Sigmoid colon (tissue), 7 donors: ENCODE measurements around the gene PUDP. TPM values are rescaled to one million over a fixed set of nuclear protein-coding genes. Genes with fewer than 3 reads are reported as not detected.

Source experiments
- DNase-seq: peaks from one replicate; pipeline ENCODE4 v3.0.0-alpha.2; 2019
- H3K27ac ChIP-seq, 4 donors: fragments of 200-600 bp; sonication (generic); one replicate each; pipeline ENCODE4 v1.5.1; 2016 to 2019; ENCODE audit warnings: mild to moderate bottlenecking in 1 of 4
- H3K27me3 ChIP-seq, 3 donors: fragments of 200-600 bp; sonication (generic); one replicate each; pipeline ENCODE4 v1.5.1; 2019; ENCODE audit warnings: mild to moderate bottlenecking in 1 of 3
- H3K36me3 ChIP-seq, 4 donors: fragments of 200-600 bp; sonication (generic); one replicate each; pipeline ENCODE4 v1.5.1; 2016 to 2019
- H3K4me1 ChIP-seq, 4 donors: fragments of 200-600 bp; sonication (generic); one replicate each; pipeline ENCODE4 v1.5.1; 2017 to 2019
- H3K4me3 ChIP-seq, 4 donors: fragments of 200-600 bp; sonication (generic); one replicate each; pipeline ENCODE4 v1.5.1; 2017 to 2019; ENCODE audit warnings: mild to moderate bottlenecking in 2 of 4, moderate library complexity in 1 of 4
- H3K9me3 ChIP-seq, 4 donors: fragments of 200-600 bp in 3 of 4; sonication (generic) in 3 of 4; one replicate each; pipeline versions ENCODE4 v1.5.1 to v1.6.1; 2013 to 2019
- EP300 ChIP-seq, 4 donors: sonication (generic); formaldehyde crosslinking; IDR thresholded peaks; one replicate each; pipeline ENCODE4 v1.6.1; 2017; ENCODE audit warnings: antibody characterized with exemption in 4 of 4
- POLR2A ChIP-seq, 2 donors: fragments of 450-650 bp; IDR thresholded peaks; one replicate each; pipeline ENCODE4 v1.6.1; 2016; ENCODE audit warnings: antibody characterized with exemption in 2 of 2, mild to moderate bottlenecking in 2 of 2, moderate library complexity in 2 of 2
- POLR2AphosphoS5 ChIP-seq, 4 donors: sonication (generic); formaldehyde crosslinking; IDR thresholded peaks; one replicate each; pipeline ENCODE4 v1.6.1; 2017; ENCODE audit warnings: antibody characterized with exemption in 4 of 4
- WGBS, 2 donors: extraction: QIAGEN DNeasy Blood & Tissue Kit; methylation state at CpG; one replicate each; pipeline ENCODE4 v1.1.7; 2013; 5-methylcytosine and 5-hydroxymethylcytosine counted together
- intact Hi-C: fragments of 100-400 bp; cut with DNase I; formaldehyde crosslinking; loops from one replicate; pipeline ENCODE4 v1.15.1; 2023
- polyA plus RNA-seq, 3 donors: library from polyadenylated mRNA; stranded (reverse); fragments of 200-250 nt; gene quantifications; one replicate each; pipeline ENCODE4 v1.2.3, GENCODE V29; 2013
- total RNA-seq, 4 donors: library from RNA; depleted of rRNA; stranded (reverse); fragments of >200 nt; gene quantifications; one replicate each; pipeline ENCODE4 v1.1.0, GENCODE V29; 2016
- TF ChIP-seq, protein P1 (sequence below), 4 experiments: fragments of 450-650 bp in 3 of 4; fragments of 200-600 bp in 1 of 4; IDR thresholded peaks; one replicate each; pipeline ENCODE4 v1.5.1; 2016 to 2019; ENCODE audit warnings: antibody characterized with exemption in 4 of 4, mild to moderate bottlenecking in 3 of 4, moderate library complexity in 2 of 4
- donor health status: healthy with polysubstance abuse.
- donor health status: Bipolar disorder and iron deficiency.
- donor health status: healthy.

The PUDP gene
- total and polyA plus RNA-seq, 7 donors: 6.9 to 29.4 (median 17.2) TPM

DNA sequence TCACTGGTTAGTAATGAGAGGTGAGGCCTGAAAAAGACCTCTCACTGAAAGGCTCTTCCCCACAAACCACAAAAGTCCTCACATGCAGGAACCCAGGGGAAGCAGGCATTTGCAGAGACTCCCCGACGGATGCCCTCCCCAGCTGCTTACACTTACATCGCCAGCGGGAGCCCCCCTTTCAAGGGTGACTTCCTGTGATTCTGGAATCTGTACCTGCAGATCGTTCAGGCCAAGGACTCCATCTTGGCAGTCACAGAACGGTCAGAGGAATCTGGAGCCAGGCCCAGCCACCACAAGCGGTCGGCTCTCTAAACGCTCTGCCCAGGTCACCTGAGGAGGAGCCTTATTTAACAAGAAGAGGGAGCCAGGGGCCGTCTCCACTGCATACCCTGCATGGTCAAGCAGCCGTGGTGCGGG is 71.7 kb downstream of the PUDP start:
- no peaks in the 10 kb centered on the region for H3K9me3 ChIP-seq
- no peak overlapping the region for H3K4me3 ChIP-seq
- intact Hi-C loops: no loop called here
- WGBS, 2 donors: 65 to 93% methylated on average over 12 of the region's 12 CpGs
- no peaks in the 10 kb centered on the region for H3K4me1 ChIP-seq
- H3K27me3 ChIP-seq: no peaks in the 10 kb centered on the region
- H3K36me3 ChIP-seq: no peaks in the 10 kb centered on the region
- TF ChIP-seq POLR2AphosphoS5 (IDR thresholded peaks at IDR 0.05) (no peak), POLR2A (IDR thresholded peaks at IDR 0.05) (no peak), EP300 (IDR thresholded peaks at IDR 0.05) (no peak)
- TF ChIP-seq, protein P1, sequence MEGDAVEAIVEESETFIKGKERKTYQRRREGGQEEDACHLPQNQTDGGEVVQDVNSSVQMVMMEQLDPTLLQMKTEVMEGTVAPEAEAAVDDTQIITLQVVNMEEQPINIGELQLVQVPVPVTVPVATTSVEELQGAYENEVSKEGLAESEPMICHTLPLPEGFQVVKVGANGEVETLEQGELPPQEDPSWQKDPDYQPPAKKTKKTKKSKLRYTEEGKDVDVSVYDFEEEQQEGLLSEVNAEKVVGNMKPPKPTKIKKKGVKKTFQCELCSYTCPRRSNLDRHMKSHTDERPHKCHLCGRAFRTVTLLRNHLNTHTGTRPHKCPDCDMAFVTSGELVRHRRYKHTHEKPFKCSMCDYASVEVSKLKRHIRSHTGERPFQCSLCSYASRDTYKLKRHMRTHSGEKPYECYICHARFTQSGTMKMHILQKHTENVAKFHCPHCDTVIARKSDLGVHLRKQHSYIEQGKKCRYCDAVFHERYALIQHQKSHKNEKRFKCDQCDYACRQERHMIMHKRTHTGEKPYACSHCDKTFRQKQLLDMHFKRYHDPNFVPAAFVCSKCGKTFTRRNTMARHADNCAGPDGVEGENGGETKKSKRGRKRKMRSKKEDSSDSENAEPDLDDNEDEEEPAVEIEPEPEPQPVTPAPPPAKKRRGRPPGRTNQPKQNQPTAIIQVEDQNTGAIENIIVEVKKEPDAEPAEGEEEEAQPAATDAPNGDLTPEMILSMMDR (IDR thresholded peaks at IDR 0.05): no peak
- DNase-seq: no peak
- no peak overlapping the region for H3K27ac ChIP-seq

DNA sequence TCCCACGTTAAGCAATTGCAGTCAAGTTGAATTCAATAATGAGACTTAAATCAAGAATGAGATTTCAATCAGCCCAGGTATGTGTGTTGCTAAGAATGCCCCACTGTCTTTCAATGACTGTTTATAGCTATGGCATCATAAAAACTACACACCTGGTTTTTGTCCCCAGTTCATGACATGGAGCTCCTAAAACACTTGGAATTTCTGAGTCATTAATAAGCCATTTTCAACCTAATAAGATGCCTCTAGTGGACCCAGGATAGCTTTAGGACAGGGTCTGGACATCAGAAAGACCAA is 73.1 kb downstream of the PUDP start:
- Histone ChIP-seq H3K4me3 (no peak overlapping the region), H3K9me3 (no peaks in the 10 kb centered on the region), H3K27ac (no peak overlapping the region), H3K4me1 (no peaks in the 10 kb centered on the region), H3K27me3 (no peaks in the 10 kb centered on the region), H3K36me3 (no peaks in the 10 kb centered on the region)
- DNase-seq: no peak
- 10 to 67% methylated on average over 1 of the region's 1 CpG for WGBS, 2 donors
- TF ChIP-seq POLR2A (IDR thresholded peaks at IDR 0.05) (no peak), EP300 (IDR thresholded peaks at IDR 0.05) (no peak), POLR2AphosphoS5 (IDR thresholded peaks at IDR 0.05) (no peak)
- TF ChIP-seq, protein P1 (IDR thresholded peaks at IDR 0.05): no peak
- intact Hi-C loops: no loop called here

DNA sequence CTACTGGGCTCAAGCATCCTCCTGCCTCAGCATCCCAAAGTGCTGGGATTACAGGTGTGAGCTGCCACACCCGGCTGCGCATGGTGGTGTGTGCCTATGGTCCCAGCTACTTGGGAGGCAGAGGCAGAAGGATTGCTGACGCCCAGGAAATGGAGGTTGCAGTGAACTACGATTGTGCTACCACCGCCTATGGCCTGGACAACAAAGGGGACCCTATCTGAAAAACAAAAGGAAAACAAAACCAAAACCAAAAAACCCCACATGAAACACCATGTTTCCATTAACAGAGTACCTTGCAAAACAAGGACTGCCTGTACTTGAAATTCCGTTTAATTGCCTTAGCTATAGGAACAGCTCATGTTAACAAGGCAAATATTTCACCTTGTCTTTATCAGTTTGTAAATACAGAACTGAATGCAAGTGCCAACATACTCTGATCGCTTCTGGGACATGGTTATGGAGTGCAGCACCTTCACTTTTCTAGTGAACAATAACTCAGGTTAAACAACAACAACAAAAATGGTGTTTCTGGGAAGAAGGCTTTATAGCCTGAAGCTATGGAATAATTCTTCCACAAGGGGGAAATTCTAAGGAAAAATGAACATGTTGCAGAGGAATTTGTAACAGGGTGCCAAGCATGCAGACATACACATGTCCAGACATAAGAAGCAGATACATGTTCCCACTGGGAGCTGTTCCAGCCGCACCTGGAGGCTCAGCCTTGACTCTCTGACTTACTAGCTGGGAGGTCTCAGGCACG is 73.6 kb downstream of the PUDP start:
- 21 to 66% methylated on average over 9 of the region's 9 CpGs for WGBS, 2 donors
- Histone ChIP-seq H3K4me1 (no peaks in the 10 kb centered on the region), H3K9me3 (no peaks in the 10 kb centered on the region), H3K27me3 (no peaks in the 10 kb centered on the region), H3K4me3 (no peak overlapping the region), H3K36me3 (no peaks in the 10 kb centered on the region), H3K27ac (no peak overlapping the region)
- TF ChIP-seq POLR2AphosphoS5 (IDR thresholded peaks at IDR 0.05) (no peak), EP300 (IDR thresholded peaks at IDR 0.05) (no peak)
- intact Hi-C loops: no loop called here
- DNase-seq: no peak

DNA sequence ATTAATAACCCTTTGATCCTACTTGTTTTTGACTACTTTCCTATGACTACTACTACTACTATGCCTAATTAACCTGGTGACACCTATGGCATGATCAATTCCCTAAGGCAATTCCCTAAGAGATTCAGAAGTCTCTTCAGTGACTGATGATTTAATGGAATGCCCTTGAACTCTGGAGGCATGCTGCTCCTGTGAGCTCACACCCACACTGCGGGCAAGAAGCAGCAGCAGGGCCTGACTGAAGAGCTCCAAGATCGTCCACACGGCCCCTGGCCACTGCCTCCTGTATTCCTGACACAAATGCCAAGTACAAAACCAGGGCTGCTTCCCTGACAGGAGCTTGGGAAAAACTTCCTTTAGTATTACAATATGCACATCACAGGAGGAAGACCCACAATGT is 74.6 kb downstream of the PUDP start:
- Histone ChIP-seq H3K27ac (no peak overlapping the region), H3K4me3 (no peak overlapping the region), H3K4me1 (no peaks in the 10 kb centered on the region), H3K9me3 (no peaks in the 10 kb centered on the region), H3K36me3 (no peaks in the 10 kb centered on the region), H3K27me3 (no peaks in the 10 kb centered on the region)
- TF ChIP-seq EP300 (IDR thresholded peaks at IDR 0.05) (no peak), POLR2AphosphoS5 (IDR thresholded peaks at IDR 0.05) (no peak), POLR2A (IDR thresholded peaks at IDR 0.05) (no peak)
- TF ChIP-seq, protein P1 (IDR thresholded peaks at IDR 0.05): no peak
- DNase-seq: no peak
- intact Hi-C loops: no loop called here
- WGBS, 2 donors: 78 to 86% methylated on average over 3 of the region's 3 CpGs

DNA sequence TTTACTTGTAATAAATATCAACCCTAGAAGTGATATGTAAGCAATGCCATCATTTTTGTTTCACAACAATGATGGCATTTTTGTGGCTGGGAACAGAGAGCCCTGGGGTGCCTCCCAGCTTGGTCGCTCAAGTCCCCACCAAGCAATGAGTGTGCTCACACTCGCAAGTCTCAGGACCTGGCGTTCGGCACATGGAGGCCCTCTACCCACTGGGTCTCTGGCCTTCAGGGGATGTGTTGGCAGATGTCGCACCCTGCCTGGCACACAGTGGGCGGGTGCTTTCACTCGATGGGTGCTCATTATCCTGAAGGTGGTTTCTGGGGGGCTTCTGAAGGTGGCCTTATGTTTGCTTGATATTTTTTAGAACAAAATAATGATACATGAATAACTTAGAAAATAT is 75.1 kb downstream of the PUDP start:
- TF ChIP-seq, protein P1 (IDR thresholded peaks at IDR 0.05): no peak
- no peak for TF ChIP-seq POLR2AphosphoS5 (IDR thresholded peaks at IDR 0.05)
- no peak for TF ChIP-seq EP300 (IDR thresholded peaks at IDR 0.05)
- TF ChIP-seq POLR2A (IDR thresholded peaks at IDR 0.05): no peak
- no peak for DNase-seq
- Histone ChIP-seq H3K27ac (no peak overlapping the region), H3K4me3 (no peak overlapping the region), H3K27me3 (no peaks in the 10 kb centered on the region), H3K9me3 (no peaks in the 10 kb centered on the region), H3K36me3 (no peaks in the 10 kb centered on the region), H3K4me1 (no peaks in the 10 kb centered on the region)
- 95 to 99% methylated on average over 7 of the region's 7 CpGs for WGBS, 2 donors
- intact Hi-C loops: no loop called here
